Esophagus (tissue), 2 donors: Measurements from ENCODE around the gene MIPEP. TPM values are rescaled to one million over a fixed set of nuclear protein-coding genes. Genes with fewer than 3 reads are reported as not detected.
A peak's percentile ranks its signal among the peaks of the same experiment; 100 is the strongest.
"Not testable (repeated sequence)": the region's sequence is repeated elsewhere in the genome, so short reads cannot be mapped to it uniquely, and the experiment has no call there.

ENCODE experiments used
- H3K27ac ChIP-seq, 2 donors: one replicate each; pipeline ENCODE4 v1.5.1; 2013; ENCODE audit warnings: low read depth in 2 of 2, mild to moderate bottlenecking in 2 of 2, inconsistent platforms in 1 of 2, low read length in 1 of 2, moderate library complexity in 1 of 2
- H3K27me3 ChIP-seq, 2 donors: one replicate each; pipeline ENCODE4 v1.6.1; 2013; ENCODE audit warnings: low read length in 2 of 2, control low read depth in 1 of 2, mild to moderate bottlenecking in 1 of 2; ENCODE audit not compliant: insufficient read depth in 2 of 2, control insufficient read depth in 1 of 2
- H3K36me3 ChIP-seq, 2 donors: one replicate each; pipeline ENCODE4 v1.6.1; 2013; ENCODE audit warnings: low read length in 1 of 2; ENCODE audit not compliant: control insufficient read depth in 2 of 2, insufficient read depth in 2 of 2
- H3K4me1 ChIP-seq, 2 donors: one replicate each; pipeline ENCODE4 v1.6.1; 2013; ENCODE audit warnings: low read length in 1 of 2; ENCODE audit not compliant: control insufficient read depth in 2 of 2, insufficient read depth in 2 of 2
- H3K4me3 ChIP-seq, 2 donors: one replicate each; pipeline ENCODE4 v1.5.1; 2013; ENCODE audit warnings: low read length in 2 of 2, mild to moderate bottlenecking in 2 of 2, low read depth in 1 of 2, moderate library complexity in 1 of 2
- H3K9me3 ChIP-seq, 2 donors: one replicate each; pipeline ENCODE4 v1.6.1; 2013; ENCODE audit warnings: mild to moderate bottlenecking in 2 of 2, low read depth in 1 of 2, low read length in 1 of 2, moderate library complexity in 1 of 2; ENCODE audit not compliant: control insufficient read depth in 2 of 2, insufficient read depth in 1 of 2
- WGBS, 2 donors: extraction: QIAGEN DNeasy Blood & Tissue Kit; methylation state at CpG; one replicate each; pipeline ENCODE4 v1.1.7; 2013; 5-methylcytosine and 5-hydroxymethylcytosine counted together
- polyA plus RNA-seq, 2 donors: library from polyadenylated mRNA; stranded (reverse); fragments of 200-250 nt; gene quantifications; one replicate each; pipeline ENCODE4 v1.2.3, GENCODE V29; 2013
- donor health status: healthy with polysubstance abuse.
- donor health status: Bipolar disorder and iron deficiency.

Gene MIPEP
- polyA plus RNA-seq, 2 donors: 16.3 to 16.7 TPM

DNA sequence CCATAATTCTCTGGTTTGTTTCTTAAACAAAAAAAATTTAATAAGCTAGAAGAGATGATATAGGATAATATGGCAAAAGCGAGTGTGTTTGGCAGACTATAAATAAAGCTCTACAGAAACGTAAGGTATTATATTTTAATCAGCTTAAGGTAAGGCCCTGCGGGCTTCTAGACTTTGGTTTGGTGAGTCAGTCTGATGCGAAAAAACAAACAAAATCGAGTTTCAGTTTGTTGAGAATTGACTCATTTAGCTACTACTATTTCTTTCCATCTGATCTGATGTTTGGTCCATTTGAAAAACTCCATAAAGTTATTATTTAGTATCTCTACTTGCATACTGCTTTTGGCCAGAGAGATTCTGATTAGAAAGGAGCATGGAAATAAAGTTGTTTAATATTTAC is 138.0 kb downstream of the MIPEP start:
- WGBS, 2 donors: 40 to 45% methylated on average over 5 of the region's 5 CpGs
- H3K36me3 ChIP-seq: no peaks in the 10 kb centered on the region
- H3K4me3 ChIP-seq: no peak overlapping the region
- H3K9me3 ChIP-seq: no peaks in the 10 kb centered on the region
- H3K27me3 ChIP-seq: no peaks in the 10 kb centered on the region
- peaks cover 0 to 4% of the 10 kb centered on the region in 2 donors for H3K4me1 ChIP-seq
- H3K27ac ChIP-seq: no peak overlapping the region

DNA sequence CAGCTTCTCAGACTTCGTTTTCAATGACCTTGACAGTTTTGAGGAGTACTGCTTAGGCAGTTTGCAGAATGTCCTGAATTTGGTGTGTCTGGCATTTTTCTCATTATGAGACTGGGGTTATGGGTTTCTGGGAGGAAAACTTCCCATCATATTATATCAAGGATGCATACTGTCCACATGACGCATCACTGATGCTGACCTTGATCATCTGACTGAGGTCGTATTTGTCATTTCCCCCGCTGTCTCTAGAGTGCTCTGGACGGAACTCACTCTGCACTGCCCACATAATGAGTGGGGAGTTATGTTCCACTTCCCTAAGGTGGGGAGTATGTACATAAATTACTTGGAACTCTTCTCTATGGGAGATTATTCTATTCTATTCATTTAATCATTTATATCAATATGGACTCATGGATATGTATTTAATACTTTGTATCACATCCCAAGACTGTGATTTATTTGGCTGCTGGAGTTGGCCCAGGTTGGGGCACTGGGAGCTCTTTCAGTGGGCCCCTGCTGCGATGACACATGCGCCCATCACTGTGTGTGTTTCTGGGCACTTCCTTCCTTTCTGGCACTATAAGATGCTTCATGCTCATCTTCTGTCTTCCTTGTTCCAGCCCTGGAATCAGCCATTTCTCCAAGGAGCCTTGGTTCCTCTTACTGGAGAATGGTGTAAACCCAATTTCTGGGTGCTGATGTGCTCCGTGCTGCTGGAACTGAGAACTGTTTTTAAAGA is 138.6 kb downstream of the MIPEP start:
- H3K27ac ChIP-seq: peak overlapping the region in 1 of 2 donors; percentile 13
- H3K4me1 ChIP-seq: peaks cover 0 to 4% of the 10 kb centered on the region in 2 donors
- 81 to 86% methylated on average over 8 of the region's 8 CpGs for WGBS, 2 donors

DNA sequence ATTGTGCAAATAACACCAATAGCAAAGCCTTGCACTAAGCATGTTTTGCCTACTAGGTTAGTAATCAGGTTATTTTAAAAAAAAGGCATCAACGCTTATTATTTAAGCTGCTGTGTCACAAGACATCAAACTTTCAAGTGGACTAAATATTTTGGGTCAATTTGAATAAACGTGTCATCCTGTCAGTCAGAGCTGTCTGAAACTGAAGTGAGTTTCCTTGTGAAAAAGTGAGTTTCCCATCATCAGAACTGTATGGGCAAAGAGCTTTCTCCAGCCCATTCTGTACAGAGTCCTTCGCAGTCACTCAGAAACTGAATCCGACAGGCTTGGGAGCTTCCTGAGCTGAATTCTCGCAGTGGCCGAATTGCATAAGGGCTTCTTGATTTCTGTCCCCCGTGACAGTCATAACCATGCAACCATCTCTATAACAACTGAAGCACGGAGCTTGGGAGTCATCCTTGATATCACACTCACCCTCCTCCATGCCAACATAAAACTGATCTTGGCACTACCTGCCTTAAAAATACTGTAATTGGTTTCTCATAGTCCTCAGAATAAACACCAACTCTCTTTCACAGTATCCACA is 139.8 kb downstream of the MIPEP start:
- Histone ChIP-seq H3K27ac (no peak overlapping the region), H3K4me1 (peaks cover 0 to 4% of the 10 kb centered on the region in 2 donors), H3K9me3 (no peaks in the 10 kb centered on the region), H3K36me3 (no peaks in the 10 kb centered on the region), H3K27me3 (no peaks in the 10 kb centered on the region), H3K4me3 (no peak overlapping the region)
- 81 to 84% methylated on average over 8 of the region's 8 CpGs for whole genome bisulfite sequencing, 2 donors

More for the DNA sequence above, 138.6 kb downstream of the MIPEP start:
- H3K4me3 ChIP-seq: no peak overlapping the region
- no peaks in the 10 kb centered on the region for H3K36me3 ChIP-seq
- H3K9me3 ChIP-seq: no peaks in the 10 kb centered on the region
- no peaks in the 10 kb centered on the region for H3K27me3 ChIP-seq

DNA sequence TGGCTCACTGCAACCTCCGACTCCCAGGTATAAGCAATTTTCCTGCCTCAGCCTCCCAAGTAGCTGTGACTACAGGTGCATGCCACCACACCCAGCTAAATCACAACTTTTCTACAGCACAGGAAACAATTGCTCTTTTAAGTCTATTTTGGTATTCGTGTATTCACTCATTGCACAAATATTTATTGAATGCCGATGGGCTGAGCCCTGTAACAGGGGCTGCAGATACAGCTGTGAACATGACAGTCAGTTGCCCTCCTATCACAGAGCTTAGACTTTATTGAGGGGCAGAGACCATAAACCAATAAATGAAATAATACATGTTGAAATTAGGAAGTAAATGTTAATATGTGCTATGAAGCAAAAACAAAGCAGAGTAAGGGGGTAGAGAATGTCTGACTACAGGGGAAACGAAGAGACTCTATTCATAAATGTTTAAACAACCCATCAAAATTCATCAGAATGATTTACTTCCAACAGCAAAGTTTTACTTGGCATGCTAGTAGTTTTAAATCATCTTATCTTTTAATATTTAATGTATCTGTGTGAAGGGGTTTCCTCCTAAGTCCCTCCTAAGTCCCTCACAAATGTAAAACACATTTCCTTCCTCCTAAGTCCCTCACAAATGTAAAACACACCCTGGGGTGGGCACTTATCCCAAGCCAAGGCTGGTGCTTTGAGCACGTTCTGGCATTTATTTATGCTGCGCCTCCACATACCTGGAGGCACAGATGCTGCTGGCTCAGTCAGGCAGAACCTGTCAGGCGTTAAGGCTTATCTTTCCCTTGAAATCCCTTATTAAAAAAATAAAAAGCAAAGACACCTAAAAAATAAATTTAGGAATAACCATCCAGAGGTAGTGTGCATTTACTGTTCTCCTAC is 140.8 kb downstream of the MIPEP start:
- Histone ChIP-seq H3K27me3 (no peaks in the 10 kb centered on the region), H3K4me1 (peaks cover 0 to 4% of the 10 kb centered on the region in 2 donors), H3K4me3 (no peak overlapping the region), H3K9me3 (no peaks in the 10 kb centered on the region), H3K36me3 (no peaks in the 10 kb centered on the region), H3K27ac (no peak overlapping the region)
- 50 to 56% methylated on average over 7 of the region's 7 CpGs for WGBS, 2 donors

DNA sequence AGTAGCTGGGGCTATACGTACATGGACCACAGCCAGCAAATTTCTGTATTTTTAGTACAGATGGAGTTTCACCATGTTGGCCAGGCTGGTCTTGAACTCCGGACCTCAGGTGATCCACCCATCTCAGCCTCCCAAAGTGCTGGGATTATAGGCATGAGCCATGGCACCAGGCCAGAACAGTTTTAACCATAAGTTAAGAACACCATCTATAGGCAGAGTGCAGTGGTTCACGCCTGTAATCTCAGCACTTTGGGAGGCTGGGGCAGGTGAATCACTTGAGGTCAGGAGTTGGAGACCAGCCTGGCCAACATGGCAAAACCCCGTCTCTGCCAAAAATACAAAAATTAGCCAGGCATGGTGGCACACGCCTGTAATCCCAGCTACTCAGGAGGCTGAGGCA is 143.1 kb downstream of the MIPEP start:
- H3K9me3 ChIP-seq, H3K4me1 ChIP-seq, H3K27me3 ChIP-seq, H3K36me3 ChIP-seq, H3K4me3 ChIP-seq, H3K27ac ChIP-seq: not testable (repeated sequence)
- WGBS, 2 donors: 67 to 73% methylated on average over 5 of the region's 5 CpGs

DNA sequence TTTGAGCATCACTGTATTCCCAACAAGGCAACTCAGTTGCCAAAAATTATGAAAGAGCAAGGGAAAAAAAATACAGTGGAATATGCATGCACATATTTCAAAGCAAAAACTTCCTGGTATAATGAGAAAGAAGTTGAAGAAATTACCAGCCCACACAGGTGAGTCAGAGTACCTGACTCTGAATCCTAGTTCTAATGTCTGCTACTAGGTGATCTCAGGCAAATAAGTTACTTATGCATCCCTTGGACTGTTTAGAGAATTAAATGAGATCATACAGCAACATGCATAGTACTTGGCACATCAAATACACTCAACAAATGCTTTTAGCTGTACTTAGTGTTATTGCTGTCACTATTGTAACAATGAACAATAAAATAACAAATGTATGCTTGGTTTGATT is 144.9 kb downstream of the MIPEP start:
- Histone ChIP-seq H3K27me3 (no peaks in the 10 kb centered on the region), H3K27ac (peak overlapping the region in 1 of 2 donors; percentile 31), H3K4me1 (peaks cover 2 to 9% of the 10 kb centered on the region in 2 donors), H3K9me3 (no peaks in the 10 kb centered on the region), H3K4me3 (peak overlapping the region in 1 of 2 donors; percentile 11), H3K36me3 (no peaks in the 10 kb centered on the region)

DNA sequence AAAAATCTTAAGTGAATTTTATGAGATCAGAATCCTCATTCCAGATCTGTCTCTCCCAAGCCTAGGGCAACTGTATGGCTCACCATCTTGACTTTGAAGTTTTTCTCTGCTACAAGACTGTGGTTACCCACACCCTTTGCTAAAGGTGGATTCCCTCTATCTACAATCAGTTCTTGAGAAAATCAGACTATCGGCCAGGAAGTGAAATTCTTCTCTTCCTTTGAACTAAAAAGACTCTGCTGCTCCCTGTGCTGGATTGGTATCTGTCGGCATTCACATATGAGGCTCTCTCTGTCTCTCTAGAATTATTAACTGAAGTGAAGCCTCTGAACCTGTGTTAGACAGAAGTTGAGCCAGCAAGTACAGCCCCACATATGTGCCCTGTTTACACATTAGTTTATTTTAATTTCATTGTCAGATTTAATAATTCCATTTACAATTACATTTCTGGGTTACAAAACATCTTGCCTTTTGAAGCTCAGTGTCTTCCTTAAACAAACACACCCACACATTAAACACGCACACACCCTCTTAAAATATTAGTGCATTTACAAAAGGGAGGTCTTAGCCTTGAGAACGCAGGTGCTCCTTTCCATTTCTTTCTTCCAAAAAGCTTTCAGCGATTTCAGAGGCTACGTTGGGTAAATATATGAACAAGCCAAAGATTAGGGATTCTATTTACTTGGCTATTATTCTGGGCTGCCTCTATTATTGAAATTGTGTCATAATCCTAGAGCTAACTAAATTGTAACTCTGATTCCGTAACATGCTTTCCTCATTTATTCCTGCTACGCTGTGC is 145.7 kb downstream of the MIPEP start:
- H3K27me3 ChIP-seq: no peaks in the 10 kb centered on the region
- 44 to 47% methylated on average over 8 of the region's 8 CpGs for WGBS, 2 donors
- H3K36me3 ChIP-seq: no peaks in the 10 kb centered on the region
- peak overlapping the region; percentile 31 to 71 for H3K27ac ChIP-seq
- H3K9me3 ChIP-seq: no peaks in the 10 kb centered on the region
- peak overlapping the region in 1 of 2 donors; percentile 11 for H3K4me3 ChIP-seq
- peaks cover 2 to 9% of the 10 kb centered on the region in 2 donors for H3K4me1 ChIP-seq

DNA sequence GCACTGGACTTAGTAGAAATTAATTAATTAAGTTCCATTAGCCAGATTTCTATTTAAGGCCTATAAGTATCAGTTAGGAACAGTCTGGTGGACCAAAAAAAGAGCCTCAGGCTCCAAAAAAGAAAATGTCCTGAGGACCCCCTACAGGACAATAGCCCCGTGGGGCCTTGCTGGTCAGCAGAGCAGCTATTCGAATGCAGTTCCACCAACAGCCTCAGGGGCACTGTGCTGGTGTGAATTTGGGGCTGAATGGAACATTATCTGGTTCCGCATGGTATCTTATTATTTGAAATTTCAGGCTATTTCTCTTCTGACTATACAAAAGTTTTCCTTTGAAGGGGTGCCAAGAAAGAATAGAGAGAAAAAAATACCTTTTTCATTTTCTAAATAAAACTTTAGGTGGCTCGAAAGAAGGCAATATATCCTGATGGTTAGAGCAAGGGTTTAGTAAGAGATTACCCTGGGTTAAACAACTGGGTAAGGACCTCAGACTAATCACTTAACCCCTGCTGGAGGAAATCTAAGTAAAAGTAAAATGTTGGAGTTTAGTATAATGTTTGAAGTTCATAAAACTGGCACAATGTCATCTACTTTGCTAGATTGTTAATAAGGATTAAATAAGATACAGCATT is 147.2 kb downstream of the MIPEP start:
- Histone ChIP-seq H3K4me1 (peaks cover 2 to 11% of the 10 kb centered on the region in 2 donors), H3K9me3 (no peaks in the 10 kb centered on the region), H3K4me3 (no peak overlapping the region), H3K36me3 (no peaks in the 10 kb centered on the region), H3K27me3 (no peaks in the 10 kb centered on the region), H3K27ac (peak overlapping the region in 1 of 2 donors; percentile 19)
- 60 to 72% methylated on average over 4 of the region's 4 CpGs for WGBS, 2 donors

DNA sequence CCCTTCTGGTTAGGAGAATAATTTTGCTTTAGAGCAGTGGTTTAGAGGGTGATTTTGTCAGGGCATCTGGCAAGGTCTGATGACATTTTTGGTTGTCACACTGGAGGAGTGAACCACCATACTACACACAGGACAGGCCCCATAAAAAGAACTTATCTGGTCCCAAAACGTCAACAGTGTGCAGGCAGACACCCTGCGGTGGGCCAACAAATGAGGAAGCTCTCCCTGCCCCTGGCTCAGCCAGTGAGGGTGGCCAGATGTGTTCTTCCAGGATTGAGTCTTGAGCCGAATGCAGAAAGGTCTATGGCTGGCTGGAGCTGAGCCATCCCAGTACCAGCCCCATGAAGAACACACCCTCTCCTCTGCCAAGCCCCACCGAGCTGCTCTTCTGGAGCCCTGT is 149.2 kb downstream of the MIPEP start:
- Histone ChIP-seq H3K4me3 (no peak overlapping the region), H3K27me3 (no peaks in the 10 kb centered on the region), H3K36me3 (no peaks in the 10 kb centered on the region), H3K9me3 (no peaks in the 10 kb centered on the region), H3K27ac (peak overlapping the region; percentile 93), H3K4me1 (peaks cover 2 to 13% of the 10 kb centered on the region in 2 donors)
- WGBS, 2 donors: 55 to 73% methylated on average over 4 of the region's 4 CpGs
